ENCODE measurements around the gene VILL. TPM values are rescaled to one million over a fixed set of nuclear protein-coding genes. Genes with fewer than 3 reads are reported as not detected.

Gene VILL
- total and polyA plus RNA-seq, 2 of the 8 experiments (the other 6 are each of a cell fraction or from before 2014, with no cell fraction given) = 4.1 to 4.2 TPM

DNA sequence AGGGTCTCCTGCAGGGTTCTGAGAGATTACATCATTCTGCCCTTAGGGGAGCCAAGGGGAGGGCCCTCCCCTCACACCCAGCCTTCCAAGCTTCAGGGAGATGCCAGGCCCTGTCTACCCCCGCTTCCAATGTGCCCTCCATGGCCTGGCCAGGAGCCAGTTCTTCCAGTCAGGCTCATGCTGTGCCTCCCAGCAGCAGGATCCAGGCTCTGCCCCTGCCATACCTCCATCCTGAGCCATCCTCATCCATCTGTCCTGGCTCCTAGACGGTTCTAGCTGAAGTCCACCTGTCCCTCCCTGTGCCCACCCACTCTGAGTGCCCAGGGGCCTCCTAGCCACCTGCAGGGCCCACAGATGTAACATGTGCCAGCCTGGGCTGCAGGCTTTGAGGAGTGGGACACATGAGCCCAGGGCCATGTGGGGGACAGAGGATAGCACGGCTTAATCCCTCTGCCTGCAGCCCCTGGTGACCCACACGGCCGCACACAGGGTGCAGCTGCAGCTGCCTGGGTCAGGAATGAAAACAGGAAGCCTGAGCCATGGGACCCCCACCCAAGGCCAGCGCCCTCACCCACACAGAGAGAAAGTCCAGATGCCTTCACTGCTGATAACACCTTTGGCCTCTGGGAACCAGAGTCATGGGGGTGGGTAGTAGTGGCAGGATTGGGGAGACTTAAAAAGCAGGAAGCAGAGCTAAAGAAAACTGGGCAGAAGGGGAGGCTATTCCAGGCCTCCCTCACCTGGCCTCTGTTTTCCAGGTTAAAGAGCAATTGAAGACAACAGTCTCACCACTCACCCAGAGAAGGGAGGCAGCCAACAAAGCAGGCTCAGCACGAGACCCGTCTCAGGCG is 27.1 kb downstream of the VILL start (continued):
- TF ChIP-seq, protein P1, sequence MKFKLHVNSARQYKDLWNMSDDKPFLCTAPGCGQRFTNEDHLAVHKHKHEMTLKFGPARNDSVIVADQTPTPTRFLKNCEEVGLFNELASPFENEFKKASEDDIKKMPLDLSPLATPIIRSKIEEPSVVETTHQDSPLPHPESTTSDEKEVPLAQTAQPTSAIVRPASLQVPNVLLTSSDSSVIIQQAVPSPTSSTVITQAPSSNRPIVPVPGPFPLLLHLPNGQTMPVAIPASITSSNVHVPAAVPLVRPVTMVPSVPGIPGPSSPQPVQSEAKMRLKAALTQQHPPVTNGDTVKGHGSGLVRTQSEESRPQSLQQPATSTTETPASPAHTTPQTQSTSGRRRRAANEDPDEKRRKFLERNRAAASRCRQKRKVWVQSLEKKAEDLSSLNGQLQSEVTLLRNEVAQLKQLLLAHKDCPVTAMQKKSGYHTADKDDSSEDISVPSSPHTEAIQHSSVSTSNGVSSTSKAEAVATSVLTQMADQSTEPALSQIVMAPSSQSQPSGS (IDR thresholded peaks at IDR 0.05; ENCODE audit: low read length) = no peak
- TF ChIP-seq, protein P2, sequence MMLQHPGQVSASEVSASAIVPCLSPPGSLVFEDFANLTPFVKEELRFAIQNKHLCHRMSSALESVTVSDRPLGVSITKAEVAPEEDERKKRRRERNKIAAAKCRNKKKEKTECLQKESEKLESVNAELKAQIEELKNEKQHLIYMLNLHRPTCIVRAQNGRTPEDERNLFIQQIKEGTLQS (IDR thresholded peaks at IDR 0.05; ENCODE audit: insufficient read depth, low read depth, low read length) = no peak
- TF ChIP-seq CBX5 (IDR thresholded peaks at IDR 0.05; ENCODE audit: low read depth, low read length) (no peak), SIX5 (IDR thresholded peaks at IDR 0.05; ENCODE audit: low read depth, low read length) (no peak), CREB1 (IDR thresholded peaks at IDR 0.05) (no peak), PHF8 (conservative IDR thresholded peaks at IDR 0.05; ENCODE audit: low read depth, low read length) (no peak)
